Parathyroid adenoma (tissue), 2 donors: Measurements from ENCODE around the gene ALX4.

Experiments
- H2AFZ ChIP-seq: fragments of 300-600 bp; sonication (generic); one replicate; pipeline ENCODE4 v1.7.0; 2017; ENCODE audit warnings: antibody characterized with exemption, mild to moderate bottlenecking
- H3K27ac ChIP-seq: fragments of 300-600 bp; sonication (generic); one replicate; pipeline ENCODE4 v1.7.0; 2017
- H3K27me3 ChIP-seq: fragments of 300-600 bp; sonication (generic); one replicate; pipeline ENCODE4 v1.7.0; 2017; ENCODE audit warnings: low read length; ENCODE audit not compliant: control insufficient read depth, insufficient read depth
- H3K36me3 ChIP-seq: fragments of 300-600 bp; sonication (generic); one replicate; pipeline ENCODE4 v1.7.0; 2017; ENCODE audit warnings: low read length; ENCODE audit not compliant: control insufficient read depth, insufficient read depth
- H3K4me1 ChIP-seq: fragments of 300-600 bp; sonication (generic); one replicate; pipeline ENCODE4 v1.7.0; 2017; ENCODE audit warnings: control low read depth
- H3K4me2 ChIP-seq: fragments of 300-600 bp; sonication (generic); one replicate; pipeline ENCODE4 v1.7.0; 2017; ENCODE audit warnings: low read length
- H3K4me3 ChIP-seq: fragments of 300-600 bp; sonication (generic); one replicate; pipeline ENCODE4 v1.7.0; 2017; ENCODE audit warnings: low read depth, low read length
- H3K79me2 ChIP-seq: fragments of 300-600 bp; sonication (generic); one replicate; pipeline ENCODE4 v1.7.0; 2017; ENCODE audit warnings: control low read depth
- H3K9ac ChIP-seq: fragments of 300-600 bp; sonication (generic); one replicate; pipeline ENCODE4 v1.7.0; 2017; ENCODE audit warnings: mild to moderate bottlenecking
- H3K9me3 ChIP-seq: fragments of 300-600 bp; sonication (generic); one replicate; pipeline ENCODE4 v1.7.0; 2017; ENCODE audit warnings: low read length; ENCODE audit not compliant: control insufficient read depth
- CTCF ChIP-seq: fragments of 300-600 bp; sonication (generic); IDR thresholded peaks from one replicate; pipeline ENCODE4 v1.7.0; 2017; ENCODE audit warnings: antibody characterized with exemption, mild to moderate bottlenecking
- donor health status: primary hyperparathyroidism.

ALX4 gene

DNA sequence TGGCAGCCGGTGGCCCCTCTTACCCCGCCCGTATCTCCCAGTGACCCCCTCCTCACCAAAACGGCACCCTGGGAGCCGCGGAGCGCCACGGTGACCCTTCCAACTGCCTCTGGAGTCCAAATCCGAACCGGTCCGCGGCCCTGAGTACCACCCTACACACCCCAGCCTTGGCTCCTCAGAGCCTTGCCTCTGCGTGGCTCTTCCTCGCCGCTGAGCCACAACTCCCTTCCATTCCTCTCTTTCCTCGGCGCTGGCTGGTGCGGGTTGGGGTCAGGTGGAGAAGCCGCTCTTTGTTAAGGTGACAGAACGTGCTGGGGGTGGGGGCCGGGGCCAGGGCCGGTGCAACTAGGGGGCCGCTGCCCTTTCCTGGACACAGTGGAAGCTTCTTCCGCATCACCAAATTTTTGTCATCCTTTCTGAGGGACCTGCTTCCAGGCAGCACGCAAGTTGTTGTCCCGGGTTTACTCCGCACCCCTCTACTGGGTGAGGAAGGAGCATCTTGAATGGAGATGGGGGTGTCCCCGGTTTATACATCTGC lies 6.5 kb downstream of the ALX4 start:
- Histone ChIP-seq H3K36me3 (no peaks in the 10 kb centered on the region), H3K27ac (no peak overlapping the region), H2AFZ (no peak overlapping the region), H3K9ac (no peak overlapping the region), H3K9me3 (no peaks in the 10 kb centered on the region), H3K4me3 (no peak overlapping the region), H3K4me2 (no peak overlapping the region), H3K27me3 (peaks cover 4% of the 10 kb centered on the region), H3K4me1 (no peaks in the 10 kb centered on the region), H3K79me2 (no peaks in the 10 kb centered on the region)
- no peak for TF ChIP-seq CTCF

DNA sequence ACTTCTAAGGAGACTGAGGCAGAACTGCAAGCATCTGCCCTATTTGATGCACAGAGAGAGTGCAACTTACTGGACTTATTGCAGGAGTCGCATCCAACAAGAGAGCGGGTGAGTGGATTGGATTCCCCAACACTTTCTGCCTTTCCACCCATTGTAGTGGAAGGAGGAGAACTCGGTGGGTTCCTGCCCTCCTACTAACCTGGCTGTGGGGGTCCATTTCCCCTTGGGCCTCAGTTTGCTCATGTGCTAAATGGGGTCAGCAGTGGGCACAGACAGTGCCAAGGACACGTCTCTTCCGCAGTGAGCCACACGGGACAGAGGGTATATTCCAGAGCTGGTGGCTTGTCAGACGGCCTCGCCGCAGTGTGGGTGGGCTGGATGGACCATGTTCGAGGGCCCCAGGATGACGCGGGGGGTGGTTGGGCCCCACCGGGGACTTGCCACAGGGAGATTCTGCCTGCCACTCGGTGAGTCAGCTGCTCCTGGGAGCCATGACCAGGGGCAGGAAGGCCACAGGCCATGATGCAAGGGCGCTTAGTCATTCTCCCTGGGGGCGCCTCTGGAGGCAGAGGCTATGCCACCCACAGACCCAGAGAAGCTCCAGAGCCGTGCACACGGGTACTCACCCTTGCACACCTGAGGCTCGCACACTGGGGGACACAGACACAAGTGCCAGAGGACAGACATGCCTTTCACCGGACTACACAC lies 8.2 kb downstream of the ALX4 start:
- no peaks in the 10 kb centered on the region for H3K9me3 ChIP-seq
- H3K79me2 ChIP-seq = no peaks in the 10 kb centered on the region
- H3K4me2 ChIP-seq = no peak overlapping the region
- H3K9ac ChIP-seq = no peak overlapping the region
- peaks cover 4% of the 10 kb centered on the region for H3K27me3 ChIP-seq
- TF ChIP-seq CTCF = no peak
- no peak overlapping the region for H3K27ac ChIP-seq
- no peak overlapping the region for H2AFZ ChIP-seq
- H3K4me1 ChIP-seq = no peaks in the 10 kb centered on the region
- H3K4me3 ChIP-seq = no peak overlapping the region
- H3K36me3 ChIP-seq = no peaks in the 10 kb centered on the region

- TF ChIP-seq CTCF = no peak
- H2AFZ ChIP-seq = no peak overlapping the region
These were observed 8.9 kb downstream of the ALX4 start for GRCh38 chr11:44300844-44301563.

GRCh38 chr11:44298862-44299261 lies 11.1 kb downstream of the ALX4 start:
- H3K4me3 ChIP-seq = no peak overlapping the region
- TF ChIP-seq CTCF = no peak
- no peak overlapping the region for H3K27ac ChIP-seq
- H3K36me3 ChIP-seq = no peaks in the 10 kb centered on the region
- H3K4me1 ChIP-seq = no peaks in the 10 kb centered on the region
- no peaks in the 10 kb centered on the region for H3K79me2 ChIP-seq
- H3K9ac ChIP-seq = no peak overlapping the region
- no peak overlapping the region for H2AFZ ChIP-seq
- H3K4me2 ChIP-seq = no peak overlapping the region
- H3K27me3 ChIP-seq = no peaks in the 10 kb centered on the region
- no peaks in the 10 kb centered on the region for H3K9me3 ChIP-seq

More at GRCh38 chr11:44300844-44301563, 8.9 kb downstream of the ALX4 start:
- Histone ChIP-seq H3K4me2 (no peak overlapping the region), H3K27ac (no peak overlapping the region), H3K79me2 (no peaks in the 10 kb centered on the region), H3K36me3 (no peaks in the 10 kb centered on the region), H3K27me3 (peaks cover 4% of the 10 kb centered on the region), H3K9ac (no peak overlapping the region), H3K9me3 (no peaks in the 10 kb centered on the region), H3K4me1 (no peaks in the 10 kb centered on the region), H3K4me3 (no peak overlapping the region)
